Activated CD8-positive, alpha-beta memory T cell treated with anti-CD3 and anti-CD28 coated beads for 36 hours (primary cell): Measurements from ENCODE around the gene RBM47. TPM values are rescaled to one million over a fixed set of nuclear protein-coding genes. Genes with fewer than 3 reads are reported as not detected.
"Not testable (repeated sequence)": the region's sequence is repeated elsewhere in the genome, so short reads cannot be mapped to it uniquely, and the experiment has no call there.

Experiments
- CTCF ChIA-PET: fragments of 350-600 bp; sonication (Branson Sonifier 250); formaldehyde crosslinking; loops from one replicate; lab custom pipeline; 2021; ENCODE audit warnings: antibody characterized with exemption; lab: Charles Lee
- POLR2A ChIA-PET: fragments of 350-600 bp; sonication (Branson Sonifier 250); formaldehyde crosslinking; loops from one replicate; lab custom pipeline; 2021; ENCODE audit warnings: antibody characterized with exemption; lab: Charles Lee
- total RNA-seq, 2 experiments: library from RNA; stranded (reverse); gene quantifications; one replicate each; pipeline ENCODE4 v1.2.3, GENCODE V29; 2021

The RBM47 gene
- total RNA-seq, 2 experiments from 2014 or later, result 0.67 to 0.76 TPM

DNA sequence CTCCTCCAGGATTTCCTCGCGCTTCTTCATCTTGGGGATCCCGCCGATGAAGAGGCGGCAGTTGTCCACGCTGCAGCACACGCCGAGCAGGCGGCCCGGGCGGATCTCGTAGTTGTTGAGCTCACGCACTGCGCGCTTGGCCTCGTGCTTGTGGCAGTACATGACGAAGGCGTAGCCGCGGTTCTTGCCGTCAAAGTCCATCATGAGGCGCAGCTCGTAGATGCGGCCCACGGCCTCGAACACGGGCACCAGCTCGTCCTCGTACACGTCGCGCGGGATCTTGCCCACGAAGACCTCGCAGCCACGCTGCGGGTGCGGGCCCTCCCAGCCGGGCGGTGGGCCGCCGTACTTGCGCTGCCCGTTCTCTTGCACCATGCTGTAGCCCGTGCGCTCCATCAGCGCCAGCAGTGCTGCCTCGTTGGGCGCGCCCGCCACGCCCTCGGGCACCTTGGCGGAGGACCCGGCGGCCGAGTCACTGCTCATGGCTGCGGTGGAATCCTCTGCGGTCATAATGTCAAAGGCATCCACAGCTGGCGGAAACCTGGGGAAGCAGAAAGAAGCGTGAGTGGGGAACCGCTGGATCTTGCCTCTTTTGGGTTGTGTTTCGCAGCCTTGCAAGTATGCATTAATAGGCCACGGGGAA is 191.2 kb downstream of the RBM47 start:
- CTCF ChIA-PET, result interaction anchor here (0.6 kb wide), 1 partner anchor 24 kb away, joined by 5 read pairs; no protein-coding TSS in a partner anchor
- POLR2A ChIA-PET, result no interaction called here

GRCh38 chr4:40437741-40438383 is 191.8 kb downstream of the RBM47 start:
- POLR2A ChIA-PET, result no interaction called here

GRCh38 chr4:40435306-40435705 is 194.4 kb downstream of the RBM47 start:
- CTCF ChIA-PET, POLR2A ChIA-PET: not testable (repeated sequence)

More at GRCh38 chr4:40437741-40438383, 191.8 kb downstream of the RBM47 start:
- CTCF ChIA-PET, result no interaction called here

- ChIA-PET POLR2A (no interaction called here), CTCF (interaction anchor here (0.7 kb wide), 3 partner anchors 20 to 491 kb away, joined by 3 to 5 read pairs (median 4); no protein-coding TSS in a partner anchor)
These were observed 195.5 kb downstream of the RBM47 start for GRCh38 chr4:40434126-40434687.

DNA sequence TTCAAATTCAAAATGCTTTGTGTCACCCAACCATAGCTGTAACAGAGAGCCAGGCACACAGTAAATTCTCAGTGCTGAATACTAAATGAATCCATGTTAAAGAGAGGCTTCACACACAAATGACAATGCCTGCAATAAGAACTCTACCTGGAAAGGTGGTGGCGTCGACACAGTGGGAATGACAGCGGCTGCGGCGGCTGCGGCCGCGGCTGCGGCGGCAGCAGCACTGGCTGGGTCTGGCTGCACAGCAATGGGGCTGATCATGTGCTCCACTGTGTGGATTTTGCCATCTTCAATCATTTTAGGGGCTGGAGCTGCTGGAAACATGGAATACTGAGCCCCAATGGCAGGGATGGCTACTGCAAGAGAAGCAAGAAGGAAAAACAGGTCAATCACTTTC is 197.2 kb downstream of the RBM47 start:
- CTCF ChIA-PET, result no interaction called here
- POLR2A ChIA-PET, result no interaction called here

- POLR2A ChIA-PET, result not testable (repeated sequence)
- CTCF ChIA-PET, result interaction anchor here (1.1 kb wide), 1 partner anchor 67 kb away, joined by 3 read pairs; no protein-coding TSS in a partner anchor
These were observed 201.8 kb downstream of the RBM47 start for GRCh38 chr4:40427871-40428270.

- CTCF ChIA-PET, result no interaction called here
- POLR2A ChIA-PET, result no interaction called here
These were observed 202.5 kb downstream of the RBM47 start for GRCh38 chr4:40427128-40427527.

DNA sequence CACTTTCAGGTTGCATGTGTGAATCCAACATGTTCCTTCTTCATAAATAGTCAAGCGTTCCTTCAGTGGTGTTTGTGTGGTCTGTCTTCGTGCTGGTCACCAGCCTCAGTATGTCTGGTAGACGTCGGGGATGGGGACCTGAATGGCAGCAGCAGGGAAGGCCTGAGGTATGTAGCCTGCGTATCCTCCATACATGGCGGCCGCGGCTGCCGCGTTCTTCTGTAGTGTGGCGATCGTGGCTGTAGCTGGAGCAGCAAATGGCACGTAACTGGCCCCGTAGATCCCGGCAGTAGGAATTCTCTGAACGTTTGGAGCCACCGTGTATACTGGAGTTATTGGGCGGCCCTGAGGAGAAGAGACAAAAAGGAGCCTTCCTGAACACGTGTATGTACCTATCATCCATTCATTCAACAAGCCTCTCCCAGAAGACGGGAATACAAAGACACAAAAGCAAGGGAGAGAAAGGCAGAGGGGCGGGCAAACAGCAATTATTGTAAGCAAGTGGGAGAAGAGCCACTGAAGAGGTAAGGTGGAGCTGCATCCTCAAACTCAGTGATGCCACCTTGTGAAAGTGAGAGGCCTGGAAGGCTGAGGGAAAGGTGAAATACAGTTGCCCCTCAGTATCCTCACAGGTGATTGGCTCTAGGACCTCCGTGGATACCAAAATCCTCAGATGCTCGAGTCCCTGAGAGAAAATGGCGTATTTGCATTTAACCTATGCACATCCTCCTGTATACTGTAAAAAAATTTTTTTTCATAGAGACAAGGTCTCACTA is 203.7 kb downstream of the RBM47 start:
- ChIA-PET CTCF (no interaction called here), POLR2A (no interaction called here)

- POLR2A ChIA-PET, result no interaction called here
These were observed 205.9 kb downstream of the RBM47 start for GRCh38 chr4:40423735-40424134.

GRCh38 chr4:40421839-40422708 is 207.6 kb downstream of the RBM47 start:
- ChIA-PET CTCF (no interaction called here), POLR2A (no interaction called here)

More at GRCh38 chr4:40423735-40424134, 205.9 kb downstream of the RBM47 start:
- CTCF ChIA-PET, result no interaction called here

DNA sequence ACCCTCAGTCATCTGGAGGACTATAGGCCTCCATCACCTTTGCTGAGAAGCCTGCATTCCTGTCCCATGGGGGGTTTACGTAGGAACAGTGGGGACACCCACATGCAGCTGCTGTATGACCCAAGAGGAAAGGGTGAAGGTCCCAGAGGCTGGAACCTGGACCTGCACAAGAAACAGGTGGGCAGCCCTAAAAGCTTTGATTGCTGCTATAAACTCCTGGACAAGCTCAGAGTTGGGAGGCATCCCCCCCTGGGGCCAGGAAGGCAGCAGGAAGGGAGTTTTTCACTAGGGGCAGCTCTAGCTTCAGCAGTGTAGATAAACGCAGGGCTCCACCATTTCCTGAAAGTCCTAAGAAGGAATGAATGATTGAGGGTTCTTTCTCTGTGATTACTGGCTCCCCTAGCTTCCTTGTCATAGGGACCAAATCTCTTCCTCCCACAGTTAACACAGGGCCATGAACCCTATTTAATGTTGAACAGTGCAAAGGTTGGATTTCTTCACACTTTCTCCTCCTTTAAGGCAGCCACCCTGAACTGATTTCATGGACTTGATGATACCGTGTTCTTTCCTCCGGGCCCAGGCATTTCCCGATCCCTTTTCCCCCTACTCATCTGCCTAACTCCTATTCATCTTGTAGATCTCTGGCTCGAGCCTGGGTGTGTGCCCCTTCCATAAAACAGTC is 210.3 kb downstream of the RBM47 start:
- POLR2A ChIA-PET, result no interaction called here
- CTCF ChIA-PET, result no interaction called here

GRCh38 chr4:40418430-40419230 is 211.0 kb downstream of the RBM47 start:
- ChIA-PET CTCF (no interaction called here), POLR2A (no interaction called here)

DNA sequence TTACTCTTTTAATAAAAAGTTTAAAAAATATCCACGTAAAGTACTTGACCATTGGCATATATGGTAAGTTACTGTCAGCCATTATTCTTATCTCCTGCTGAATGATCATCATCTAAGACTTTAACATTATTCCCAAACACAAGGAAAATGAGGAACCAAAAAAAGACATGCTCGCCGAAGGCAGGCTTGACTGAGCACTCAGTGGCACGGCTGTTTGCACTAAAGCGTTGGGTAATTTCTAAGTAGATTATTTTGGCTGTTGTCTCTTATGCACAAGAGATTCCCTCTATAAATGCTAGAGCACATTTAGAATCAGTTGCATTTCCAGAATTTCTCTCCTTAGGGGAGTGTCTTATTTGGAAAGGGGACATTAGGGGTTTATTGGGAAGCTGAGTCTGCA is 211.7 kb downstream of the RBM47 start:
- CTCF ChIA-PET, result no interaction called here

DNA sequence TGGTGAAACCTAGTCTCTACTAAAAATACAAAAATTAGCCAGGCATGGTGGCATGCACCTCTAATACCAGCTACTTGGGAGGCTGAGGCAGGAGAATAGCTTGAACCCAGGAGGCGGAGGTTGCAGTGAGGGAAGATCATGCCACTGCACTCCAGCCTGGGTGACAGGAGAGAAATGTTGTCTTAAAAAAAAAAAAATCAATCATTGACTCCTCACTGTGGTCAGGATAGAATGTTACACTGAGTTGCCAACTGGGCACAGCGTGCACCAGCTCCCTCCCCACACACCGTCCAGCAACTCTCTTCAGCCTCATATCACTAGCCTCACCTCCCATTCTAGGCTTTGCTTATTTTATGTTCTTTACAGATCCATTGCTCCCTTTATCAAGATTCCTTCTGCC is 215.0 kb downstream of the RBM47 start:
- CTCF ChIA-PET, result no interaction called here

More for the DNA sequence above, 211.7 kb downstream of the RBM47 start:
- POLR2A ChIA-PET, result no interaction called here

GRCh38 chr4:40412866-40413795 is 216.5 kb downstream of the RBM47 start:
- POLR2A ChIA-PET, result no interaction called here
- CTCF ChIA-PET, result no interaction called here

More for the DNA sequence above, 215.0 kb downstream of the RBM47 start:
- POLR2A ChIA-PET, result no interaction called here

DNA sequence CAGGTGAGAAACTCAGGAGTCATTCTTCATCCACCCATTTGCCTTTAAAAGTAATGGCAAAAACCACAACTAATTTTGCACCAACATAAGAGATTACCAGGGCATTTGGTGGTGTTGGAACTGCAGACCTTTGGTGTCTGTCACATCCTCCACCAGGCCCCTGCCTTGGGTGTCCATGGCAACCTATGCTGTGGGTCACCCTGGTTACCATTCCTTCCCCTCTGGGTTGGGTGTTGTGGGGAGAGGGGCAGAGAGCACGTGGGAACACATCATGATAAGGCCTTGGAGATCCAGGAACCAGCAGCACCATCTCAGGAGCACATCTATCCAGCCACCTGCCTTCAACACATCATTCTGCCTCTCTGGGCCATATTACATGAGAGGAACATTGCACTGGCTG is 217.3 kb downstream of the RBM47 start:
- POLR2A ChIA-PET, result no interaction called here

DNA sequence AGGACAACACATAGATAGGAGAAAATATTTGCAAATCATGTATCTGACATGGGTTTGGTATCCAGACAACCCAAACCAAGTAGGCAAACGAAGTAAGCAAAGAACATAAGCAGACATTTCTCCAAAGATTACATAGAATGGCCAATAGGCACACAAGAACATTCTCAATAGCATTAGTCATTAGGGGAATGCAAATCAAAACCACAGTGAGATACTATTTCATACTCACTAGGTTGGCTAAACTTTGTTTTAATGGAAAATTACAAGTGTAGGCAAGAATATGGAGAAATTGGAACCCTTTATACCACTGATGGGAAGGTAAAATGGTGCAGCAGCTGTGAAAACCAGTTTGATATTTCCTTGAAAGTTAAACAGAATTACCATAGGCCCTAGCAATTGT is 219.8 kb downstream of the RBM47 start:
- POLR2A ChIA-PET, result no interaction called here
- CTCF ChIA-PET, result no interaction called here

More for the DNA sequence above, 217.3 kb downstream of the RBM47 start:
- CTCF ChIA-PET, result no interaction called here
